Stimulated activated naive B cell treated with anti-CD40 and anti-IgM and Interleukin-4, amounts not matched to agents 10 μg/mL and 1 μg/mL and 100 μg/mL, for 72 hours (primary cell): Measurements from ENCODE around the gene AP1S3.

Source experiments
- ATAC-seq, 2 donors: fragments of 150-1000 bp; cut with Tn5 transposase; replicated peaks; 2 replicates each; pipeline ENCODE4 v1.10.0; 2021; ENCODE audit warnings: moderate library complexity in 1 of 2
- DNase-seq: peaks from one replicate; pipeline ENCODE4 v3.0.0; 2021
- H3K27ac Mint-ChIP-seq: one replicate; pipeline ENCODE4 v1.8.0; 2022; ENCODE audit warnings: mild to moderate bottlenecking, mixed read lengths
- H3K27me3 Mint-ChIP-seq, 2 donors: one replicate each; pipeline ENCODE4 v1.8.0; 2022; ENCODE audit warnings: mixed read lengths in 2 of 2
- H3K36me3 Mint-ChIP-seq, 2 donors: one replicate each; pipeline ENCODE4 v1.8.0; 2022; ENCODE audit warnings: mixed read lengths in 2 of 2, mild to moderate bottlenecking in 1 of 2
- H3K4me1 Mint-ChIP-seq, 2 donors: one replicate each; pipeline ENCODE4 v1.8.0; 2022; ENCODE audit warnings: mixed read lengths in 2 of 2, mild to moderate bottlenecking in 1 of 2
- H3K4me3 Mint-ChIP-seq, 2 donors: one replicate each; pipeline ENCODE4 v1.8.0; 2022; ENCODE audit warnings: mild to moderate bottlenecking in 2 of 2, mixed read lengths in 2 of 2, moderate library complexity in 1 of 2
- H3K9me3 Mint-ChIP-seq, 2 donors: one replicate each; pipeline ENCODE4 v1.8.0; 2022; ENCODE audit warnings: mixed read lengths in 2 of 2, mild to moderate bottlenecking in 1 of 2

The AP1S3 gene

GRCh38 chr2:223863491-223863890, 26.1 kb upstream of the AP1S3 start:
- Mint-ChIP-seq H3K4me3 (no peak overlapping the region), H3K9me3 (peaks cover 0 to 2% of the 10 kb centered on the region in 2 donors), H3K36me3 (peaks cover 19 to 31% of the 10 kb centered on the region in 2 donors), H3K4me1 (peaks cover 3 to 20% of the 10 kb centered on the region in 2 donors), H3K27ac (no peak overlapping the region), H3K27me3 (no peaks in the 10 kb centered on the region)
- ATAC-seq (no peak), DNase-seq (no peak)

- Mint-ChIP-seq H3K4me3 (no peak overlapping the region), H3K27ac (no peak overlapping the region), H3K4me1 (peaks cover 4 to 14% of the 10 kb centered on the region in 2 donors), H3K27me3 (no peaks in the 10 kb centered on the region), H3K9me3 (peaks cover 0 to 2% of the 10 kb centered on the region in 2 donors), H3K36me3 (peaks cover 20 to 35% of the 10 kb centered on the region in 2 donors)
- ATAC-seq (no peak), DNase-seq (no peak)
These were observed 23.7 kb upstream of the AP1S3 start for GRCh38 chr2:223860809-223861738.

- Mint-ChIP-seq H3K4me3 (no peak overlapping the region), H3K27me3 (no peaks in the 10 kb centered on the region), H3K9me3 (peaks cover 0 to 2% of the 10 kb centered on the region in 2 donors), H3K36me3 (peaks cover 23 to 28% of the 10 kb centered on the region in 2 donors), H3K4me1 (peaks cover 2 to 13% of the 10 kb centered on the region in 2 donors), H3K27ac (no peak overlapping the region)
- ATAC-seq, result no peak
- no peak for DNase-seq
These were observed 21.7 kb upstream of the AP1S3 start for GRCh38 chr2:223859070-223859469.

GRCh38 chr2:223856584-223856983, 19.2 kb upstream of the AP1S3 start:
- ATAC-seq (peak in 1 of 2 donors; percentile 34), DNase-seq (no peak)
- H3K27ac Mint-ChIP-seq, result peak overlapping the region; percentile 16
- no peak overlapping the region for H3K4me3 Mint-ChIP-seq
- H3K36me3 Mint-ChIP-seq, result peaks cover 30 to 33% of the 10 kb centered on the region in 2 donors
- no peaks in the 10 kb centered on the region for H3K27me3 Mint-ChIP-seq
- H3K9me3 Mint-ChIP-seq, result no peaks in the 10 kb centered on the region
- peaks cover 2 to 13% of the 10 kb centered on the region in 2 donors for H3K4me1 Mint-ChIP-seq

GRCh38 chr2:223856021-223856420, 18.6 kb upstream of the AP1S3 start:
- ATAC-seq (no peak), DNase-seq (no peak)
- Mint-ChIP-seq H3K36me3 (peaks cover 32 to 35% of the 10 kb centered on the region in 2 donors), H3K4me3 (no peak overlapping the region), H3K27ac (no peak overlapping the region), H3K27me3 (no peaks in the 10 kb centered on the region), H3K9me3 (peaks cover 4% of the 10 kb centered on the region in 2 donors), H3K4me1 (peaks cover 5 to 19% of the 10 kb centered on the region in 2 donors)

GRCh38 chr2:223855426-223855825, 18.0 kb upstream of the AP1S3 start:
- Mint-ChIP-seq H3K9me3 (peaks cover 5 to 10% of the 10 kb centered on the region in 2 donors), H3K36me3 (peaks cover 34 to 35% of the 10 kb centered on the region in 2 donors), H3K27me3 (no peaks in the 10 kb centered on the region), H3K4me1 (peaks cover 7 to 21% of the 10 kb centered on the region in 2 donors), H3K27ac (no peak overlapping the region), H3K4me3 (no peak overlapping the region)
- DNase-seq, result no peak
- ATAC-seq, result no peak

- peaks cover 8 to 15% of the 10 kb centered on the region in 2 donors for H3K9me3 Mint-ChIP-seq
- H3K36me3 Mint-ChIP-seq, result peaks cover 41% of the 10 kb centered on the region in 2 donors
- no peak for ATAC-seq
- no peaks in the 10 kb centered on the region for H3K27me3 Mint-ChIP-seq
- no peak overlapping the region for H3K4me3 Mint-ChIP-seq
- peaks cover 7 to 18% of the 10 kb centered on the region in 2 donors for H3K4me1 Mint-ChIP-seq
- no peak overlapping the region for H3K27ac Mint-ChIP-seq
- no peak for DNase-seq
These were observed 17.4 kb upstream of the AP1S3 start for GRCh38 chr2:223854741-223855140.

- H3K36me3 Mint-ChIP-seq, result peaks cover 46 to 52% of the 10 kb centered on the region in 2 donors
- no peak overlapping the region for H3K4me3 Mint-ChIP-seq
- DNase-seq (no peak), ATAC-seq (no peak)
- H3K9me3 Mint-ChIP-seq, result peaks cover 16 to 24% of the 10 kb centered on the region in 2 donors
- H3K27me3 Mint-ChIP-seq, result no peaks in the 10 kb centered on the region
- no peak overlapping the region for H3K27ac Mint-ChIP-seq
- peaks cover 7 to 8% of the 10 kb centered on the region in 2 donors for H3K4me1 Mint-ChIP-seq
These were observed 16.0 kb upstream of the AP1S3 start for GRCh38 chr2:223853425-223853837.

GRCh38 chr2:223852281-223852795, 15.0 kb upstream of the AP1S3 start:
- H3K4me3 Mint-ChIP-seq, result no peak overlapping the region
- H3K27ac Mint-ChIP-seq, result no peak overlapping the region
- H3K9me3 Mint-ChIP-seq, result peaks cover 16 to 24% of the 10 kb centered on the region in 2 donors
- DNase-seq, result no peak
- no peaks in the 10 kb centered on the region for H3K27me3 Mint-ChIP-seq
- peaks cover 54 to 60% of the 10 kb centered on the region in 2 donors for H3K36me3 Mint-ChIP-seq
- no peak for ATAC-seq
- peaks cover 7 to 8% of the 10 kb centered on the region in 2 donors for H3K4me1 Mint-ChIP-seq

- no peak overlapping the region for H3K4me3 Mint-ChIP-seq
- H3K27ac Mint-ChIP-seq, result no peak overlapping the region
- no peak for ATAC-seq
- H3K27me3 Mint-ChIP-seq, result no peaks in the 10 kb centered on the region
- H3K36me3 Mint-ChIP-seq, result peaks cover 40 to 53% of the 10 kb centered on the region in 2 donors
- no peak for DNase-seq
- H3K9me3 Mint-ChIP-seq, result peaks cover 16 to 24% of the 10 kb centered on the region in 2 donors
- peaks cover 5 to 8% of the 10 kb centered on the region in 2 donors for H3K4me1 Mint-ChIP-seq
These were observed 10.0 kb upstream of the AP1S3 start for GRCh38 chr2:223847410-223847809.

GRCh38 chr2:223846515-223846914, 9.1 kb upstream of the AP1S3 start:
- H3K27me3 Mint-ChIP-seq, result no peaks in the 10 kb centered on the region
- no peak for ATAC-seq
- no peak for DNase-seq
- peaks cover 6 to 11% of the 10 kb centered on the region in 2 donors for H3K4me1 Mint-ChIP-seq
- H3K9me3 Mint-ChIP-seq, result peaks cover 16 to 24% of the 10 kb centered on the region in 2 donors
- peaks cover 39 to 48% of the 10 kb centered on the region in 2 donors for H3K36me3 Mint-ChIP-seq
- no peak overlapping the region for H3K27ac Mint-ChIP-seq
- no peak overlapping the region for H3K4me3 Mint-ChIP-seq

- Mint-ChIP-seq H3K27me3 (no peaks in the 10 kb centered on the region), H3K4me1 (peaks cover 12 to 30% of the 10 kb centered on the region in 2 donors), H3K36me3 (peaks cover 2 to 10% of the 10 kb centered on the region in 2 donors), H3K9me3 (no peaks in the 10 kb centered on the region), H3K4me3 (peak overlapping the region in 1 of 2 donors; percentile 39), H3K27ac (peak overlapping the region; percentile 83)
- peak; percentile 34 to 44 for ATAC-seq
- DNase-seq, result no peak
These were observed 4.2 kb upstream of the AP1S3 start for GRCh38 chr2:223841436-223842190.

- no peaks in the 10 kb centered on the region for H3K9me3 Mint-ChIP-seq
- H3K27me3 Mint-ChIP-seq, result no peaks in the 10 kb centered on the region
- peak overlapping the region; percentile 89 to 96 for H3K4me3 Mint-ChIP-seq
- H3K36me3 Mint-ChIP-seq, result peaks cover 17 to 35% of the 10 kb centered on the region in 2 donors
- H3K27ac Mint-ChIP-seq, result peak overlapping the region; percentile 92
- peak; percentile 90 for DNase-seq
- H3K4me1 Mint-ChIP-seq, result peaks cover 28 to 59% of the 10 kb centered on the region in 2 donors
- peak; percentile 89 to 90 for ATAC-seq
These were observed 1.5 kb downstream of the AP1S3 start for GRCh38 chr2:223835701-223836532.
